GM18520 (cell line): ENCODE measurements around the gene KRTAP5-4.
"Not testable (repeated sequence)": the region's sequence is repeated elsewhere in the genome, so short reads cannot be mapped to it uniquely, and the experiment has no call there.

Experiments
- ATAC-seq: cut with Tn5 transposase; IDR thresholded peaks from one replicate; pipeline ENCODE4 v1.9.1; 2021; ENCODE audit not compliant: unreplicated experiment

Gene KRTAP5-4

GRCh38 chr11:1639102-1639620 lies 17.2 kb upstream of the KRTAP5-4 start:
- ATAC-seq = no peak

- no peak for ATAC-seq
Measured at GRCh38 chr11:1638344-1638743, 16.4 kb upstream of the KRTAP5-4 start.

- no peak for ATAC-seq
Measured at GRCh38 chr11:1637628-1638027, 15.7 kb upstream of the KRTAP5-4 start.

- no peak for ATAC-seq
Measured at GRCh38 chr11:1636291-1636950, 14.5 kb upstream of the KRTAP5-4 start.

- ATAC-seq = no peak
Measured at GRCh38 chr11:1633864-1634263, 11.9 kb upstream of the KRTAP5-4 start.

GRCh38 chr11:1632053-1632714 lies 10.2 kb upstream of the KRTAP5-4 start:
- no peak for ATAC-seq

GRCh38 chr11:1631066-1631568 lies 9.2 kb upstream of the KRTAP5-4 start:
- no peak for ATAC-seq

- no peak for ATAC-seq
Measured at GRCh38 chr11:1630271-1630670, 8.3 kb upstream of the KRTAP5-4 start.

- no peak for ATAC-seq
Measured at GRCh38 chr11:1629326-1630185, 7.6 kb upstream of the KRTAP5-4 start, which contains the start of gene KRTAP5-5. Gene KRTAP5-5 (plus strand): TSS chr11:1629775. CDS start chr11:1629841, 66 bp downstream.

GRCh38 chr11:1628506-1629325 lies 6.8 kb upstream of the KRTAP5-4 start:
- no peak for ATAC-seq

- no peak for ATAC-seq
Measured at GRCh38 chr11:1625541-1625940, 3.6 kb upstream of the KRTAP5-4 start.

- no peak for ATAC-seq
Measured at GRCh38 chr11:1624621-1625020, 2.7 kb upstream of the KRTAP5-4 start.

- ATAC-seq = no peak
Measured at GRCh38 chr11:1623716-1624115, 1.8 kb upstream of the KRTAP5-4 start.

- no peak for ATAC-seq
Measured at GRCh38 chr11:1619449-1619848, 2.5 kb downstream of the KRTAP5-4 start.

GRCh38 chr11:1618231-1618630 lies 3.7 kb downstream of the KRTAP5-4 start:
- no peak for ATAC-seq

GRCh38 chr11:1608363-1608762 lies 13.6 kb downstream of the KRTAP5-4 start, which contains the start of gene KRTAP5-3:
Gene KRTAP5-3 (minus strand): TSS chr11:1608463. CDS start chr11:1608385, 78 bp downstream.
- ATAC-seq = no peak

GRCh38 chr11:1607901-1608300 lies 14.0 kb downstream of the KRTAP5-4 start:
- not testable (repeated sequence) for ATAC-seq

GRCh38 chr11:1607156-1607845 lies 14.6 kb downstream of the KRTAP5-4 start:
- ATAC-seq = not testable (repeated sequence)

GRCh38 chr11:1605923-1606322 lies 16.0 kb downstream of the KRTAP5-4 start:
- peak; percentile 78 for ATAC-seq

GRCh38 chr11:1604711-1605110 lies 17.2 kb downstream of the KRTAP5-4 start:
- no peak for ATAC-seq
